ENCODE data around the gene ATP8A2.

DNA sequence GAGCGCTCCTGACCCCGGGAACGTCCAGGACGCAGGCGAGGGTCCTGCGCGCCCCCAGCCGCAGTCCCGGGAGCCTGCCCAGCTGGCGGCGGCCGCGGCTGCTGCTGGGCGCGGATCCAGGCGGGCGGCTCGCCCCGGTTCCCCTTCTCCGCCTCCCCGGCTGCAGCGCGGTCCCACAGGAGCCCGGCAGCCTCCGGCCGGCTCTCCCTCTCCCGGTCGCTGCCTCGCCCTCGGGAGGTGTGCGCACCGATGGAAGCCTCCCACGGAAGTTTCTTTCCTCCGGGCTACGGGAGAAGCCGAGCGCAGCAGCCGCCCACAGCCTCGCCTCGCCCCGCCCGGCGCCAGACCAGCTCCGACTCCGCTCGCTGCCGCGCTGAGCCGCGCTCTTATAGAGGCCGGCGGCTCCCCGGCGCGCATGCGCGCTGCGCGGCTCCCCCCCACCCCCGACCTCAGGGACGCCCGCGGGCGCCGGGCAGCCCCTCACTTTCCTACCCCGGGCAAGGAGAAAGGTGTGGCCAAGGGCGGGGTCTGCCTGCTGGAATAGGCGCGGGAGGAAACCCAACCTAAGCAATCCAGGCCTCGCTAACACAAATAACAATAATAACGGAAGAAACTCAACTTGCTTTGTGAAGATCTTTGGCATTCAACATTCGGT lies 680.0 kb downstream of the ATP8A2 start, which contains the start of gene SHISA2:
- TF ChIP-seq, protein P1, sequence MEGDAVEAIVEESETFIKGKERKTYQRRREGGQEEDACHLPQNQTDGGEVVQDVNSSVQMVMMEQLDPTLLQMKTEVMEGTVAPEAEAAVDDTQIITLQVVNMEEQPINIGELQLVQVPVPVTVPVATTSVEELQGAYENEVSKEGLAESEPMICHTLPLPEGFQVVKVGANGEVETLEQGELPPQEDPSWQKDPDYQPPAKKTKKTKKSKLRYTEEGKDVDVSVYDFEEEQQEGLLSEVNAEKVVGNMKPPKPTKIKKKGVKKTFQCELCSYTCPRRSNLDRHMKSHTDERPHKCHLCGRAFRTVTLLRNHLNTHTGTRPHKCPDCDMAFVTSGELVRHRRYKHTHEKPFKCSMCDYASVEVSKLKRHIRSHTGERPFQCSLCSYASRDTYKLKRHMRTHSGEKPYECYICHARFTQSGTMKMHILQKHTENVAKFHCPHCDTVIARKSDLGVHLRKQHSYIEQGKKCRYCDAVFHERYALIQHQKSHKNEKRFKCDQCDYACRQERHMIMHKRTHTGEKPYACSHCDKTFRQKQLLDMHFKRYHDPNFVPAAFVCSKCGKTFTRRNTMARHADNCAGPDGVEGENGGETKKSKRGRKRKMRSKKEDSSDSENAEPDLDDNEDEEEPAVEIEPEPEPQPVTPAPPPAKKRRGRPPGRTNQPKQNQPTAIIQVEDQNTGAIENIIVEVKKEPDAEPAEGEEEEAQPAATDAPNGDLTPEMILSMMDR (IDR thresholded peaks at IDR 0.05), result no peak
- TF ChIP-seq POLR2A (IDR thresholded peaks at IDR 0.05), result peak; percentile 31

All from testis (tissue), 2 donors.